H4 (cell line): ENCODE data around the gene NECAB2. TPM values are rescaled to one million over a fixed set of nuclear protein-coding genes. Genes with fewer than 3 reads are reported as not detected.

Source experiments
- DNase-seq: peaks from one replicate; pipeline ENCODE4 v3.0.0-alpha.2; 2015; ENCODE audit warnings: low spot score
- total RNA-seq: library from RNA; depleted of rRNA; stranded (reverse); fragments of >200 nt; shearing (Covaris generic); gene quantifications from 2 replicates; pipeline ENCODE4 v1.2.3, GENCODE V29; 2014; rRNA removed

Gene NECAB2
- total RNA-seq, 1 experiment from 2014 or later: 0.52 TPM

GRCh38 chr16:84045001-84045817, 77.2 kb downstream of the NECAB2 start:
- DNase-seq: no peak

DNA sequence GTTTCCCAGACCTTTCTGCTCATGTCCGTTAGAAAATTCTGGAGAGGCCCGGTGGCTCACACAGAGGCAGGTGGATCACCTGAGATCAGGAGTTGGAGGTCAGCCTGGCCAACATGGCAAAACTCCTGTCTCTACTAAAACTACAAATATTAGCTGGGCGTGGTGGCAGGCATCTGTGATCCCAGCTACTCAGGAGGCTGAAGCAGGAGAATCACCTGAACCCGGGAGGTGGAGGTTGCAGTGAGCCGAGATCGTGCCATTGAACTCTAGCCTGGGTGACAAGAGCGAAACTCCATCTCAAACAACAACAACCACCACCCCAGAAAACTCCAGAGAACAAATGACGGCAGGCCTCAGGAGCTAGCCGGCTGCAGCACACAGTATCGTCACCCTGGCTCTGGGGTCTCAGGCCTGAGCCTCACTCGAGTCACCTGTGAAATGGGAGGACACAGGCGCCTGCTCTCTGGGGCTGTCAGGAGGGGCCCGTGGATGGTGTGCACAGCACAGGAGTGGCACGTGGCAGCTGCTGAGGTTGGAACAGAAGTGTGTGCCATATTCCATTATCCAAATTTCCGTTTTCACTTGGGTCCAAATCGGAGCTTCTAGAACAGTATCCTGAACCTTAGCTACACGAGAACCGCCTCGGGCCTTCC, 77.9 kb downstream of the NECAB2 start:
- no peak for DNase-seq

GRCh38 chr16:84047206-84047605, 79.2 kb downstream of the NECAB2 start:
- no peak for DNase-seq

GRCh38 chr16:84047626-84048025, 79.6 kb downstream of the NECAB2 start:
- DNase-seq: no peak

DNA sequence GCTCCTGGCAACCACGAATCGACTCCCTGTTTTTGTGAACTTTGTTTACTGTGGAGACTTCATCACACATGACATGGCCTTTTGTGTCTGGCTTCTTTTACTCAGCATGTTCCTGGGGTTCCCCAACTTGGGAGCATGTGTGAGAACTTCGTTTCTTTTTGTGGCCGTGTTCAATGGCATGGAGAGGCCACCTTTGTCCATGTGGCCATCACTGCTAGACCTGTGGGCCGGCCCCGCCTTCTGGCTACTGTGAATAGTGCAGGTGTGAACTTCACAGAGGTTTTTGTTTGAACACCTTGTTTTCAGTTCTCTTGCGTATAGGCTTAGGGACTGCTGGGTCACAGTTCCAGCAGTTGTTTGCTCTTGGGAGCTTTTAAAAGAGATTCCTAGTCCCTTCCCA, 80.2 kb downstream of the NECAB2 start:
- DNase-seq: no peak

GRCh38 chr16:84048871-84049270, 80.8 kb downstream of the NECAB2 start:
- DNase-seq: no peak

- DNase-seq: no peak
Observed at GRCh38 chr16:84049403-84050060, 81.5 kb downstream of the NECAB2 start.

DNA sequence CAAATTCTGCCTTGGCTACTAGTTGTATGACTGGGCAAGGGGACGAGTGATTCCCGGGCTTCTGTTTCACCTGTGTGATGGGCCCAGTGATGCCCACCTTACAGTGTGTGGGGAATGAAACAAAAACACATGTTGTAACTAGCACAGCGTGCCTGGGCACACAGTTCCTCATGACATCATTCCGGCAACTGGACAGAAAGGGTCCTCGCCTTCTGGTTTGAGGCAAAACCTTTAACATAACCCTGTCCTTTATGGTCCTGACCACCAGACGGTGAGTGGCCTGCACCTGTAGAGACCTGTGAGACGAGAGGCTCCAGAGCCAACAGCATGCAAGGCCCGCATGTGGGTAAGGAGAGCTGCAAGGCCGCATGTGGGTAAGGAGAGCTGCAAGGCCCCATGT, 82.3 kb downstream of the NECAB2 start:
- DNase-seq: no peak

GRCh38 chr16:84052071-84052622, 84.1 kb downstream of the NECAB2 start:
- DNase-seq: no peak

Other genes starting within 250 kb of the NECAB2 start
- gene HSBP1, start 160.3 kb upstream of the NECAB2 start, total RNA-seq: 25.5 and 30.7 TPM in 2 replicates
- 1.4 and 1.7 TPM in 2 replicates for gene MLYCD, start 69.1 kb upstream of the NECAB2 start, total RNA-seq
- gene OSGIN1, start 15.0 kb upstream of the NECAB2 start, total RNA-seq: 26.1 and 27.3 TPM in 2 replicates
- gene SLC38A8, start 74.6 kb downstream of the NECAB2 start, total RNA-seq: not detected in 2 replicates
- 56.3 and 77.9 TPM in 2 replicates for gene MBTPS1, start 148.7 kb downstream of the NECAB2 start, total RNA-seq
- 39.7 and 44.7 TPM in 2 replicates for gene HSDL1, start 176.9 kb downstream of the NECAB2 start, total RNA-seq
- 0.29 TPM in 1 of 2 replicates, not detected in the other for gene DNAAF1, start 177.1 kb downstream of the NECAB2 start, total RNA-seq
- gene TAF1C, start 218.8 kb downstream of the NECAB2 start, total RNA-seq: 8.1 and 18.4 TPM in 2 replicates
- gene ADAD2, start 222.9 kb downstream of the NECAB2 start, total RNA-seq: not detected in 2 replicates